Neutrophil (primary cell): Measurements from ENCODE around the gene TOB1.

Experiments
- H3K27ac ChIP-seq: fragments of 200-600 bp; sonication (generic); 2 replicates; pipeline ENCODE4 v1.5.1; 2016; ENCODE audit warnings: mild to moderate bottlenecking, moderate library complexity
- H3K27me3 ChIP-seq: fragments of 200-600 bp; sonication (generic); 2 replicates; pipeline ENCODE4 v1.6.0; 2016; ENCODE audit warnings: mild to moderate bottlenecking
- H3K36me3 ChIP-seq: fragments of 200-600 bp; sonication (generic); 2 replicates; pipeline ENCODE4 v1.5.1; 2017
- H3K4me1 ChIP-seq, 2 experiments: fragments of 200-600 bp in 1 of 2; sonication (generic) in 1 of 2; 1 replicate in 1 of 2; 2 replicates in 1 of 2; pipeline versions ENCODE4 v1.5.1 to v1.6.1; 2013 to 2016; ENCODE audit warnings: low read depth in 1 of 2, low read length in 1 of 2, mild to moderate bottlenecking in 1 of 2, moderate library complexity in 1 of 2; ENCODE audit not compliant: control insufficient read depth in 1 of 2, insufficient read depth in 1 of 2
- H3K4me3 ChIP-seq, 2 experiments: fragments of 200-600 bp in 1 of 2; sonication (generic) in 1 of 2; 1 replicate in 1 of 2; 2 replicates in 1 of 2; pipeline ENCODE4 v1.5.1; 2013 to 2016; ENCODE audit warnings: low read depth in 1 of 2, low read length in 1 of 2, mild to moderate bottlenecking in 1 of 2, moderate library complexity in 1 of 2
- H3K9me3 ChIP-seq: fragments of 200-600 bp; sonication (generic); 2 replicates; pipeline ENCODE4 v1.5.1; 2016
- TF ChIP-seq, protein P1 (sequence below): fragments of 200-600 bp; sonication (generic); IDR thresholded peaks from 2 replicates; pipeline ENCODE4 v1.5.1; 2016; ENCODE audit warnings: antibody characterized with exemption

TOB1 gene

GRCh38 chr17:50816271-50816670, 49.9 kb downstream of the TOB1 start:
- TF ChIP-seq, protein P1, sequence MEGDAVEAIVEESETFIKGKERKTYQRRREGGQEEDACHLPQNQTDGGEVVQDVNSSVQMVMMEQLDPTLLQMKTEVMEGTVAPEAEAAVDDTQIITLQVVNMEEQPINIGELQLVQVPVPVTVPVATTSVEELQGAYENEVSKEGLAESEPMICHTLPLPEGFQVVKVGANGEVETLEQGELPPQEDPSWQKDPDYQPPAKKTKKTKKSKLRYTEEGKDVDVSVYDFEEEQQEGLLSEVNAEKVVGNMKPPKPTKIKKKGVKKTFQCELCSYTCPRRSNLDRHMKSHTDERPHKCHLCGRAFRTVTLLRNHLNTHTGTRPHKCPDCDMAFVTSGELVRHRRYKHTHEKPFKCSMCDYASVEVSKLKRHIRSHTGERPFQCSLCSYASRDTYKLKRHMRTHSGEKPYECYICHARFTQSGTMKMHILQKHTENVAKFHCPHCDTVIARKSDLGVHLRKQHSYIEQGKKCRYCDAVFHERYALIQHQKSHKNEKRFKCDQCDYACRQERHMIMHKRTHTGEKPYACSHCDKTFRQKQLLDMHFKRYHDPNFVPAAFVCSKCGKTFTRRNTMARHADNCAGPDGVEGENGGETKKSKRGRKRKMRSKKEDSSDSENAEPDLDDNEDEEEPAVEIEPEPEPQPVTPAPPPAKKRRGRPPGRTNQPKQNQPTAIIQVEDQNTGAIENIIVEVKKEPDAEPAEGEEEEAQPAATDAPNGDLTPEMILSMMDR, result no peak
- Histone ChIP-seq H3K4me1 (peaks cover 0 to 5% of the 10 kb centered on the region in 2 experiments), H3K36me3 (no peaks in the 10 kb centered on the region), H3K4me3 (no peak overlapping the region), H3K27me3 (peaks cover 7% of the 10 kb centered on the region), H3K27ac (no peak overlapping the region), H3K9me3 (no peaks in the 10 kb centered on the region)

DNA sequence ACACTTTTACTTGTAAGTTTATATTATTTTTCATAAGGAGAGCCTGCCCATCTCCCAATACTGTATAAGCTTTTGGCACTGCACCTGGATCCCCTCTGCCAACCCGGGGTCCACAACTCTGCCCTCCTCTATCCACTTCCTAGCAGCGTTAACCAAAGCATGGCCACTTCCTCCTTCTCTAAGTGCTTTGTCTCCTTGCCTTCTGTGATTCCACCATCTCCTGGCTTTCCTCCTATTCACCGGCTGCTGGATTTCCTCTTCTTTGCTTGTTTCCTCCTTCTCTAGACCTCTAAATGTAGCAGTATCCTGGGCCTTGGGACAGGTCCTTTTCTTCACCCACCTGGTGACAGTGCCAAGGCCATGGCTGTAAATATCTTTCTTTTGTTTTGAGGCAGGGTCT, 50.8 kb downstream of the TOB1 start:
- TF ChIP-seq, protein P1, result no peak
- Histone ChIP-seq H3K27me3 (peaks cover 7% of the 10 kb centered on the region), H3K9me3 (no peaks in the 10 kb centered on the region)

DNA sequence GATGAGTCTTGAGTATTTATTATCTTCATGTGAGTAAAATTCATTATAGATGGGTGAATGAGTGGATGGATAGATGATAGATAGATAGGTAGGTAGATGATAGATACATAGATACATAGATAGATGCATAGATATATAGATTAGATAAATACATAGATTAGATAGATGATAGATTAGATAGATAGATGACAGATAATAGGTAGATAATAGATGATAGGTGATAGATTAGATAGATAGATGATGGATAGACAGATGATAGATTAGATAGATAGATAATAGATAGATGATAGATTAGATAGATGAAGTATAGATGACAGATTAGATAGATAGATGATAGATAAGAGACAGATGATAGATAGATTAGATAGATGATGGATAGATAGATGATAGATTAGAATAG, 52.6 kb downstream of the TOB1 start:
- Histone ChIP-seq H3K9me3 (no peaks in the 10 kb centered on the region), H3K4me1 (peaks cover 0 to 5% of the 10 kb centered on the region in 2 experiments), H3K27me3 (peaks cover 7% of the 10 kb centered on the region), H3K4me3 (no peak overlapping the region), H3K27ac (no peak overlapping the region), H3K36me3 (no peaks in the 10 kb centered on the region)
- TF ChIP-seq, protein P1, result no peak

More for the DNA sequence above, 50.8 kb downstream of the TOB1 start:
- peaks cover 0 to 5% of the 10 kb centered on the region in 2 experiments for H3K4me1 ChIP-seq
- H3K27ac ChIP-seq, result no peak overlapping the region
- H3K36me3 ChIP-seq, result no peaks in the 10 kb centered on the region
- H3K4me3 ChIP-seq, result no peak overlapping the region
